Measurements from ENCODE around the gene MYO7A.
"Not testable (repeated sequence)": the region's sequence is repeated elsewhere in the genome, so short reads cannot be mapped to it uniquely, and the experiment has no call there.

MYO7A gene

GRCh38 chr11:77092382-77092781 is 35.7 kb upstream of the MYO7A start:
- Histone ChIP-seq H3K27me3 (no peaks in the 10 kb centered on the region), H3K4me2 (no peak overlapping the region), H3K36me3 (no peaks in the 10 kb centered on the region), H3K4me3 (no peak overlapping the region), H3K4me1 (peaks cover 28% of the 10 kb centered on the region), H3K9ac (no peak overlapping the region), H3K27ac (peak overlapping the region; percentile 33; the same call in 1 of the 2 replicates), H3K9me3 (no peaks in the 10 kb centered on the region), H4K20me1 (peaks cover 12% of the 10 kb centered on the region; the same call in 1 of the 2 replicates)
- no peak for TF ChIP-seq Cebpa-rat (IDR thresholded peaks at IDR 0.05)

GRCh38 chr11:77093056-77093891 is 34.8 kb upstream of the MYO7A start:
- Histone ChIP-seq H3K27ac (no peak overlapping the region), H3K4me3 (no peak overlapping the region), H3K27me3 (no peaks in the 10 kb centered on the region), H3K4me1 (peaks cover 28% of the 10 kb centered on the region), H3K9me3 (no peaks in the 10 kb centered on the region), H3K9ac (no peak overlapping the region), H3K4me2 (no peak overlapping the region), H4K20me1 (peaks cover 12% of the 10 kb centered on the region; the same call in 1 of the 2 replicates), H3K36me3 (no peaks in the 10 kb centered on the region)
- no peak for TF ChIP-seq Cebpa-rat (IDR thresholded peaks at IDR 0.05)

GRCh38 chr11:77093987-77094840 is 33.8 kb upstream of the MYO7A start:
- no peaks in the 10 kb centered on the region for H3K36me3 ChIP-seq
- no peak for TF ChIP-seq Cebpa-rat (IDR thresholded peaks at IDR 0.05)
- no peak overlapping the region for H3K27ac ChIP-seq
- H3K4me2 ChIP-seq: no peak overlapping the region
- H3K9ac ChIP-seq: no peak overlapping the region
- peaks cover 12% of the 10 kb centered on the region; the same call in 1 of the 2 replicates for H4K20me1 ChIP-seq
- H3K9me3 ChIP-seq: no peaks in the 10 kb centered on the region
- H3K4me1 ChIP-seq: peaks cover 28% of the 10 kb centered on the region
- no peak overlapping the region for H3K4me3 ChIP-seq
- no peaks in the 10 kb centered on the region for H3K27me3 ChIP-seq

GRCh38 chr11:77094841-77095365 is 33.1 kb upstream of the MYO7A start:
- H3K36me3 ChIP-seq: no peaks in the 10 kb centered on the region
- H3K27ac ChIP-seq: no peak overlapping the region
- no peak overlapping the region for H3K4me2 ChIP-seq
- TF ChIP-seq Cebpa-rat (IDR thresholded peaks at IDR 0.05): no peak
- no peaks in the 10 kb centered on the region for H3K27me3 ChIP-seq
- peaks cover 12% of the 10 kb centered on the region; the same call in 1 of the 2 replicates for H4K20me1 ChIP-seq
- peaks cover 28% of the 10 kb centered on the region for H3K4me1 ChIP-seq
- H3K4me3 ChIP-seq: no peak overlapping the region
- no peak overlapping the region for H3K9ac ChIP-seq
- H3K9me3 ChIP-seq: no peaks in the 10 kb centered on the region

GRCh38 chr11:77095551-77096490 is 32.2 kb upstream of the MYO7A start:
- Histone ChIP-seq H3K9me3 (peaks cover 4% of the 10 kb centered on the region; the same call in 1 of the 2 replicates), H3K4me3 (no peak overlapping the region), H4K20me1 (peaks cover 3% of the 10 kb centered on the region; the same call in 1 of the 2 replicates), H3K36me3 (no peaks in the 10 kb centered on the region), H3K27ac (no peak overlapping the region), H3K9ac (no peak overlapping the region), H3K4me2 (no peak overlapping the region), H3K4me1 (peaks cover 19% of the 10 kb centered on the region), H3K27me3 (no peaks in the 10 kb centered on the region)
- TF ChIP-seq Cebpa-rat (IDR thresholded peaks at IDR 0.05): no peak

- Histone ChIP-seq H3K4me2 (no peak overlapping the region), H3K4me3 (no peak overlapping the region), H3K9ac (no peak overlapping the region), H3K27me3 (no peaks in the 10 kb centered on the region), H3K27ac (no peak overlapping the region), H3K4me1 (peaks cover 13% of the 10 kb centered on the region), H3K9me3 (peaks cover 4% of the 10 kb centered on the region; the same call in 1 of the 2 replicates), H3K36me3 (no peaks in the 10 kb centered on the region), H4K20me1 (no peaks in the 10 kb centered on the region)
- no peak for TF ChIP-seq Cebpa-rat (IDR thresholded peaks at IDR 0.05)
Measured at GRCh38 chr11:77096591-77097019, 31.4 kb upstream of the MYO7A start.

- peaks cover 13% of the 10 kb centered on the region for H3K4me1 ChIP-seq
- not testable (repeated sequence) for H3K27me3 ChIP-seq, H3K9me3 ChIP-seq, H3K9ac ChIP-seq, H3K4me3 ChIP-seq, H3K27ac ChIP-seq, H3K36me3 ChIP-seq, H3K4me2 ChIP-seq, H4K20me1 ChIP-seq
Measured at GRCh38 chr11:77097180-77097579, 30.9 kb upstream of the MYO7A start.

- Histone ChIP-seq H3K27me3 (no peaks in the 10 kb centered on the region), H3K4me3 (no peak overlapping the region), H3K9me3 (peaks cover 4% of the 10 kb centered on the region; the same call in 1 of the 2 replicates), H3K4me1 (peaks cover 32% of the 10 kb centered on the region), H3K27ac (no peak overlapping the region), H3K36me3 (no peaks in the 10 kb centered on the region), H4K20me1 (no peaks in the 10 kb centered on the region), H3K4me2 (no peak overlapping the region), H3K9ac (no peak overlapping the region)
- no peak for TF ChIP-seq Cebpa-rat (IDR thresholded peaks at IDR 0.05)
Measured at GRCh38 chr11:77100166-77101042, 27.6 kb upstream of the MYO7A start.

All from BLaER1 (cell line).